ENCODE data around the gene LARP1.

LARP1 gene

GRCh38 chr5:154849264-154849785, 94.1 kb downstream of the LARP1 start:
- no peak for DNase-seq (ENCODE audit: low read depth)
- no peak overlapping the region for H3K4me3 ChIP-seq (ENCODE audit: low read depth, low read length)
- TF ChIP-seq MYC (IDR thresholded peaks at IDR 0.05; ENCODE audit: low read depth, low read length) (no peak), POLR2A (IDR thresholded peaks at IDR 0.05; ENCODE audit: extremely low read depth, insufficient read length) (no peak), CTCF (IDR thresholded peaks at IDR 0.05; ENCODE audit: low read depth, low read length) (no peak), MAX (IDR thresholded peaks at IDR 0.05; ENCODE audit: low read depth, low read length) (no peak)

GRCh38 chr5:154849791-154850201, 94.6 kb downstream of the LARP1 start:
- DNase-seq (ENCODE audit: low read depth): peak; percentile 54
- H3K4me3 ChIP-seq (ENCODE audit: low read depth, low read length): no peak overlapping the region
- TF ChIP-seq CTCF (IDR thresholded peaks at IDR 0.05; ENCODE audit: low read depth, low read length): no peak
- no peak for TF ChIP-seq MYC (IDR thresholded peaks at IDR 0.05; ENCODE audit: low read depth, low read length)
- no peak for TF ChIP-seq POLR2A (IDR thresholded peaks at IDR 0.05; ENCODE audit: extremely low read depth, insufficient read length)
- TF ChIP-seq MAX (IDR thresholded peaks at IDR 0.05; ENCODE audit: low read depth, low read length): no peak

GRCh38 chr5:154850255-154851062, 95.3 kb downstream of the LARP1 start, which contains the start of gene FAXDC2:
Gene FAXDC2, minus strand, starts transcription at chr5:154850603. Its CDS starts 12,425 bp downstream, at chr5:154838178.
- TF ChIP-seq POLR2A (IDR thresholded peaks at IDR 0.05; ENCODE audit: extremely low read depth, insufficient read length): no peak
- no peak for TF ChIP-seq MYC (IDR thresholded peaks at IDR 0.05; ENCODE audit: low read depth, low read length)
- no peak for TF ChIP-seq MAX (IDR thresholded peaks at IDR 0.05; ENCODE audit: low read depth, low read length)
- TF ChIP-seq CTCF (IDR thresholded peaks at IDR 0.05; ENCODE audit: low read depth, low read length): no peak
- no peak for DNase-seq (ENCODE audit: low read depth)
- H3K4me3 ChIP-seq (ENCODE audit: low read depth, low read length): no peak within 1 kb of the TSS

GRCh38 chr5:154851351-154851750, 96.2 kb downstream of the LARP1 start:
- H3K4me3 ChIP-seq (ENCODE audit: low read depth, low read length): no peak overlapping the region
- no peak for TF ChIP-seq MAX (IDR thresholded peaks at IDR 0.05; ENCODE audit: low read depth, low read length)
- no peak for DNase-seq (ENCODE audit: low read depth)

- TF ChIP-seq MAX (IDR thresholded peaks at IDR 0.05; ENCODE audit: low read depth, low read length) (peak; percentile 70), MYC (IDR thresholded peaks at IDR 0.05; ENCODE audit: low read depth, low read length) (peak; percentile 91), POLR2A (IDR thresholded peaks at IDR 0.05; ENCODE audit: extremely low read depth, insufficient read length) (no peak), CTCF (IDR thresholded peaks at IDR 0.05; ENCODE audit: low read depth, low read length) (no peak)
- peak overlapping the region; percentile 99 for H3K4me3 ChIP-seq (ENCODE audit: low read depth, low read length)
- DNase-seq (ENCODE audit: low read depth): peak; percentile 93
Observed at GRCh38 chr5:154857530-154858296, 102.5 kb downstream of the LARP1 start.

Data from NB4 (cell line).